ENCODE measurements around the gene NAALADL1.

DNA sequence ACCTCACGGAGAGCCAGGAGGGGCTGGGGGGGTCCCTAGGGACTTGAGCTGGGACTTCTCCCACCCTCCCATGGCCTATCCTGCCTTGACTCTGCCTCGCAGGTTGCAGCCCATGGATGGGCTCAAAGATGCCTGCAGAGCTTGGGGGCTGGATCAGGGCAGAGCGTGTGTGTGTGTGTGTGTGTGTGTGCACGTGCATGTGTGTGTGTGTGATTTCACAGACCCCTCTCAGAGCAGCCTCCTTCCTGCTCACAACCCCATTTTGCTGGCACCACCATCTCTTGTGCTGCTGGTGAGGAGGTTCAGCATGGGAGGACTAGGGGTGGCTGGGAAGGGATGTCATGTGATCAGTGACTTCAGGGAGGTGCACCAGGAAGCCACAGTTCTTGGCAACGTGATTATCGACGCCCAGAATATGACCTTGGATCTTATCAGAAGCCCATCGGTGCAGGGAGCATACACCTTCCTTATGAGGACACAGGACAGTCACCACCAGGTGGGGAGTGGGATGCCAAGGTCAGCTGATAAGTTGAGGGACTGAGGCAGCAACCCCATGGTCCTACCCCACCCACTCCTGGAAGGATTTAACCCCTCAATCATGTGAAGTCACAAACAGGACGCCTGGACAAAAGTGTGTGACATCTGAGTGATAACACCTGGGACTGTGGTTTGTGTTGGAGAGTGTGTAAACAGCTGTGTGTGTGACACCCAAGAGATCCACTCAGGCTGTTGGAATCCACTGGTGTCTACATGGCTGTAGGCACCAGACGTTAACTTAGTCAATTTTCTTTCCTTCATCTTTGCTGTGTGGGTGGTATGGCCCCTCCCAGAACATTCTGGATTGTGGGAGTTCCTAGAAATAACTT is 1.8 kb upstream of the NAALADL1 start:
- TF ChIP-seq, protein P1, sequence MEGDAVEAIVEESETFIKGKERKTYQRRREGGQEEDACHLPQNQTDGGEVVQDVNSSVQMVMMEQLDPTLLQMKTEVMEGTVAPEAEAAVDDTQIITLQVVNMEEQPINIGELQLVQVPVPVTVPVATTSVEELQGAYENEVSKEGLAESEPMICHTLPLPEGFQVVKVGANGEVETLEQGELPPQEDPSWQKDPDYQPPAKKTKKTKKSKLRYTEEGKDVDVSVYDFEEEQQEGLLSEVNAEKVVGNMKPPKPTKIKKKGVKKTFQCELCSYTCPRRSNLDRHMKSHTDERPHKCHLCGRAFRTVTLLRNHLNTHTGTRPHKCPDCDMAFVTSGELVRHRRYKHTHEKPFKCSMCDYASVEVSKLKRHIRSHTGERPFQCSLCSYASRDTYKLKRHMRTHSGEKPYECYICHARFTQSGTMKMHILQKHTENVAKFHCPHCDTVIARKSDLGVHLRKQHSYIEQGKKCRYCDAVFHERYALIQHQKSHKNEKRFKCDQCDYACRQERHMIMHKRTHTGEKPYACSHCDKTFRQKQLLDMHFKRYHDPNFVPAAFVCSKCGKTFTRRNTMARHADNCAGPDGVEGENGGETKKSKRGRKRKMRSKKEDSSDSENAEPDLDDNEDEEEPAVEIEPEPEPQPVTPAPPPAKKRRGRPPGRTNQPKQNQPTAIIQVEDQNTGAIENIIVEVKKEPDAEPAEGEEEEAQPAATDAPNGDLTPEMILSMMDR (IDR thresholded peaks at IDR 0.05), result no peak
- TF ChIP-seq POLR2A (IDR thresholded peaks at IDR 0.05), result no peak
